C4-2B (cell line): ENCODE results near the gene CRIP3.

Source experiments
- ZFX ChIP-seq: fragments of 450-650 bp; IDR thresholded peaks from 2 replicates; pipeline ENCODE4 v1.6.1; 2017
- TF ChIP-seq, protein P1 (sequence below): fragments of 450-650 bp; conservative IDR thresholded peaks from 2 replicates; pipeline ENCODE4 v1.5.1; 2017; ENCODE audit warnings: mild to moderate bottlenecking

DNA sequence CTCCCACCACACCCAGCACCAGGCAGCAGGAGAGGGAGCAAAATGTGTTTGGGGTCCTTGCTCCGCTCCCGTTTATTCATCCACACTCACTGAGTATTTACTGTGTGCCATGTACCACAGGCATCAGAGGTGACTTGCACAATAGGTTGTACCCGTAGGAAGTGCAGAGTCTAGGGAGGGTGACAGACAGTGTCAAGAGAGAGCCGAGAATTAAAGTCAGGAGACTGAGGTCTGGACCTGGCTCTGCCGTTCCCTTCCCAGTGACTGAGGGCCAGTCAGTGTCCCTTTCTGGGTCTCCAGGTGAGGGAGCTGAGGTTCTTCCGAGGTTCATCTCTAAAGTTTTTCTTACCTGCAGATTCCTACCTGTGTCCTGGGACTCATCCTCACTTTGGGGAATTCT, 43.1 kb downstream of the CRIP3 start:
- TF ChIP-seq, protein P1, sequence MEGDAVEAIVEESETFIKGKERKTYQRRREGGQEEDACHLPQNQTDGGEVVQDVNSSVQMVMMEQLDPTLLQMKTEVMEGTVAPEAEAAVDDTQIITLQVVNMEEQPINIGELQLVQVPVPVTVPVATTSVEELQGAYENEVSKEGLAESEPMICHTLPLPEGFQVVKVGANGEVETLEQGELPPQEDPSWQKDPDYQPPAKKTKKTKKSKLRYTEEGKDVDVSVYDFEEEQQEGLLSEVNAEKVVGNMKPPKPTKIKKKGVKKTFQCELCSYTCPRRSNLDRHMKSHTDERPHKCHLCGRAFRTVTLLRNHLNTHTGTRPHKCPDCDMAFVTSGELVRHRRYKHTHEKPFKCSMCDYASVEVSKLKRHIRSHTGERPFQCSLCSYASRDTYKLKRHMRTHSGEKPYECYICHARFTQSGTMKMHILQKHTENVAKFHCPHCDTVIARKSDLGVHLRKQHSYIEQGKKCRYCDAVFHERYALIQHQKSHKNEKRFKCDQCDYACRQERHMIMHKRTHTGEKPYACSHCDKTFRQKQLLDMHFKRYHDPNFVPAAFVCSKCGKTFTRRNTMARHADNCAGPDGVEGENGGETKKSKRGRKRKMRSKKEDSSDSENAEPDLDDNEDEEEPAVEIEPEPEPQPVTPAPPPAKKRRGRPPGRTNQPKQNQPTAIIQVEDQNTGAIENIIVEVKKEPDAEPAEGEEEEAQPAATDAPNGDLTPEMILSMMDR = no peak
- TF ChIP-seq ZFX = no peak
